ENCODE results near the gene HSD3B1.
"Not testable (repeated sequence)": the region's sequence is repeated elsewhere in the genome, so short reads cannot be mapped to it uniquely, and the experiment has no call there.

DNA sequence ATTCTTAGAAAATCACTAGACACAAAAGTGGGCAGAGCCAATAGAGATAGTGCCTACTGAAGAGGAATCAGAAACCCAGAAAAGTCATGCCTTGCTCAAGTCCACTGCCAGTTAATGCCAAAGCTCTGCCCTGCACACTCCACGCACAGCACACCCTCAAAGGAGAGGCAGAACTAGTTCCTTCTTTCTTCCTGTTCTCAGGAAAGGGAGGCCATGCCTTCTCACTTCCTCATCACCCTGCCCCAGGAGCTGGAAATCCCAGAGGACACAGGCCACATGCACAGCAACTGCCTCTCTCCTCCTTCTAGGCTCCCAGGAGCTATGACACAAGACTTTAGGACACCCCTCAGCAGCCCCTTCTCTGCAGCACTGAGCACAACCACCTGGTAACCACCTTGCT is 45.6 kb downstream of the HSD3B1 start:
- TF ChIP-seq POLR2AphosphoS5, SPI1 (IDR thresholded peaks at IDR 0.05; ENCODE audit: low read depth, low read length): not testable (repeated sequence)
